Upper lobe of right lung (tissue), 1 donor: ENCODE data around the gene IFIT3. TPM values are rescaled to one million over a fixed set of nuclear protein-coding genes. Genes with fewer than 3 reads are reported as not detected.
A peak's percentile ranks its signal among the peaks of the same experiment; 100 is the strongest.
"Not testable (repeated sequence)": the region's sequence is repeated elsewhere in the genome, so short reads cannot be mapped to it uniquely, and the experiment has no call there.

Experiments used
- ATAC-seq: fragments of 200-7000 bp; cut with Tn5 transposase; one replicate; pipeline ENCODE4 v1.9.1; 2020; ENCODE audit warnings: mild to moderate bottlenecking, moderate library complexity
- DNase-seq: peaks from one replicate; pipeline ENCODE4 v3.0.0-alpha.2; 2020
- H3K27ac ChIP-seq: fragments of 200-600 bp; one replicate; pipeline ENCODE4 v1.8.0; 2022
- H3K27me3 ChIP-seq: fragments of 200-600 bp; one replicate; pipeline ENCODE4 v1.8.0; 2022; ENCODE audit warnings: mild to moderate bottlenecking
- H3K36me3 ChIP-seq: fragments of 200-600 bp; one replicate; pipeline ENCODE4 v1.8.0; 2022
- H3K4me1 ChIP-seq: fragments of 200-600 bp; one replicate; pipeline ENCODE4 v1.8.0; 2022
- H3K4me3 ChIP-seq: fragments of 200-600 bp; one replicate; pipeline ENCODE4 v1.8.0; 2022; ENCODE audit warnings: mild to moderate bottlenecking
- H3K9me3 ChIP-seq: fragments of 200-600 bp; one replicate; pipeline ENCODE4 v1.8.0; 2022
- intact Hi-C: fragments of 100-400 bp; cut with DNase I; formaldehyde crosslinking; loops from one replicate; pipeline ENCODE4 v1.11.0; 2022
- total RNA-seq: library from RNA; stranded (reverse); fragmentation: NEBNext Ultra II Directional; extraction: Animal tissue kit (Norgen Biotek cat#: 25700); gene quantifications from one replicate; pipeline ENCODE4 v1.2.1, GENCODE V29; 2021
- TF ChIP-seq, protein P1 (sequence below): fragments of 200-600 bp; IDR thresholded peaks from one replicate; pipeline ENCODE4 v1.8.0; 2022; ENCODE audit warnings: antibody characterized with exemption
- donor health status: DM: no; HTN: yes; CAD: no; lungs with severe emphysema.

IFIT3 gene
- total RNA-seq, 1 donor from 2014 or later = 78.0 TPM

DNA sequence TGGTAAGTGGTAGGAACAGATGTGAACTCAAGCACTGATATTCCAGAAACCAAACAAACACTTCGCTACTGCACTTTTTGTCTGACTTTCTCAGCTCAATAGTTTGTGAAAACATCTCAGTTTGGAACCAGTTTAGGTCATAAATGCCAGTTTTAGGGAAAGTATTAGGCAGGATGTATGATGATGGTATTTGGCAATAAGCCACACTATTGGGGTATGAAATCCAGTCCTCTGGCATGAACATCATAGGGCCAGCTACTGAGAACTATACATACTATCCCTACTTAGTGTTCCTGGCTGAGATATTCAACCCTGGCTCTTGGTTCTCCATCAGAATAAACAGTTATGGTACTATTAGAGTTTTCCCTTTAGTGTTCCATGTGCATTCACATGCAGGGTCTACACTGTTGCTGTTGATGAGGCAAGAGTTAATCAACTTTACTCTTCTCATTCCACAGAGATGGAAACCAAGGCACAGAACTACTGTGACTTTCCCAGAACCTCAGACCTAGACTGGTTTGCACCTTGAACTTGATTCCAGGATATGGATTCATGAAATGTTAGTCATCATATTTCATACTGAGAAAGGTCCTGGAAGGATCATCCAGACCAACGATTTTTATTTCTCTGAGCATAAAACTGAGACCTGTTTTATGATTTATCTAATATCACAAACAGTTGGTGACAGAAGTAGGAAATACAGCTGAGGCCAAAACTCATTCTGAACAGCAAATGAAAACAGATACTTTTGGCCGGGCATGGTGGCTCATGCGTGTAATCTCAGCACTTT, 46.0 kb upstream of the IFIT3 start:
- TF ChIP-seq, protein P1, sequence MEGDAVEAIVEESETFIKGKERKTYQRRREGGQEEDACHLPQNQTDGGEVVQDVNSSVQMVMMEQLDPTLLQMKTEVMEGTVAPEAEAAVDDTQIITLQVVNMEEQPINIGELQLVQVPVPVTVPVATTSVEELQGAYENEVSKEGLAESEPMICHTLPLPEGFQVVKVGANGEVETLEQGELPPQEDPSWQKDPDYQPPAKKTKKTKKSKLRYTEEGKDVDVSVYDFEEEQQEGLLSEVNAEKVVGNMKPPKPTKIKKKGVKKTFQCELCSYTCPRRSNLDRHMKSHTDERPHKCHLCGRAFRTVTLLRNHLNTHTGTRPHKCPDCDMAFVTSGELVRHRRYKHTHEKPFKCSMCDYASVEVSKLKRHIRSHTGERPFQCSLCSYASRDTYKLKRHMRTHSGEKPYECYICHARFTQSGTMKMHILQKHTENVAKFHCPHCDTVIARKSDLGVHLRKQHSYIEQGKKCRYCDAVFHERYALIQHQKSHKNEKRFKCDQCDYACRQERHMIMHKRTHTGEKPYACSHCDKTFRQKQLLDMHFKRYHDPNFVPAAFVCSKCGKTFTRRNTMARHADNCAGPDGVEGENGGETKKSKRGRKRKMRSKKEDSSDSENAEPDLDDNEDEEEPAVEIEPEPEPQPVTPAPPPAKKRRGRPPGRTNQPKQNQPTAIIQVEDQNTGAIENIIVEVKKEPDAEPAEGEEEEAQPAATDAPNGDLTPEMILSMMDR = no peak
- intact Hi-C loops = no loop called here
- ATAC-seq = no peak
- H3K27ac ChIP-seq = no peak overlapping the region
- H3K27me3 ChIP-seq = no peaks in the 10 kb centered on the region
- no peak for DNase-seq
- H3K36me3 ChIP-seq = no peaks in the 10 kb centered on the region
- H3K9me3 ChIP-seq = no peaks in the 10 kb centered on the region
- H3K4me3 ChIP-seq = no peak overlapping the region
- peaks cover 33% of the 10 kb centered on the region for H3K4me1 ChIP-seq

DNA sequence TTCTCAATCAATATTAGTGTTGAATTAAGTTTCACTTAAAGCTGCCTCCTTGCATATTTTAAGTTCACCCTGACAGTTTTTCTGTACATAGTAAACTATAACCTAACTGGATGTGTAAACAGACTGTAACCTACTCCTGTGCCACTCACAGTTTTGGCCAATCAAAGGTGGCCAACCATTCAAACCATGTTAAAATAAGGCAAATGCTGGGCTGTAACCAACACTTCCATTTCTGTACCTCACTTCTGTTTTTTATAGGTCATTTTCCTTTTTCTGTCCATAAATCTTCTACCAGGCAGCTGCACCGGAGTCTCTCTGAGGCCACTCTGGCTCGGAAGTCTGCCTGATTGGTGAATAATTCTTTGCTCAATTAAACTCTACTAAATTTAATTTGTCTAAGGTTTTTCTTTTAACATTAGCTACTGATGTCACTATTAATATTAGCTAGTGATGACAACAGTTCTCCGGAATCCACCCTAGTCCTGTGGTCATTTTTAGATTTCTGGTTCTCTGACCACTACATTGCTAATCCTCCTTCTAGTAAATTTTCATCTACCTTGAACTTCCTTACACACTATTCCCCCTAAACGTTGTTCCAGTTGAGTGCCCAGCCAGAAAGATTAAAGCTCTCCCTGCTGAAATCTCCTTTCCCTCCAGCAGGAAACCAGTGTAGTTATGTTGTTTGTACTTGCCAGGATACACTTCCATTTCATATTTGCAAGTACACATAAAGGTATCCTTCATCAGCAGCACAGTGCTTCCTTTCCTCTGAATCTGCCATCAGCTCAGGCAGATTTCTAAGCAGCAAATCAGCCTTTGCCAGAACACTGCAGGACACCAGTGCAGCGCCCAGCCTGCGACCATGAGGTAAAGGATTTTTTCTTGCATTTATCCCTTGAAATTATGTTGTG, 44.5 kb upstream of the IFIT3 start:
- Histone ChIP-seq H3K9me3 (no peaks in the 10 kb centered on the region), H3K4me1 (peaks cover 31% of the 10 kb centered on the region), H3K27me3 (no peaks in the 10 kb centered on the region), H3K27ac (peak overlapping the region; percentile 71), H3K36me3 (no peaks in the 10 kb centered on the region), H3K4me3 (peak overlapping the region; percentile 20)
- no peak for ATAC-seq
- intact Hi-C loops = no loop called here
- TF ChIP-seq, protein P1 = no peak
- no peak for DNase-seq

DNA sequence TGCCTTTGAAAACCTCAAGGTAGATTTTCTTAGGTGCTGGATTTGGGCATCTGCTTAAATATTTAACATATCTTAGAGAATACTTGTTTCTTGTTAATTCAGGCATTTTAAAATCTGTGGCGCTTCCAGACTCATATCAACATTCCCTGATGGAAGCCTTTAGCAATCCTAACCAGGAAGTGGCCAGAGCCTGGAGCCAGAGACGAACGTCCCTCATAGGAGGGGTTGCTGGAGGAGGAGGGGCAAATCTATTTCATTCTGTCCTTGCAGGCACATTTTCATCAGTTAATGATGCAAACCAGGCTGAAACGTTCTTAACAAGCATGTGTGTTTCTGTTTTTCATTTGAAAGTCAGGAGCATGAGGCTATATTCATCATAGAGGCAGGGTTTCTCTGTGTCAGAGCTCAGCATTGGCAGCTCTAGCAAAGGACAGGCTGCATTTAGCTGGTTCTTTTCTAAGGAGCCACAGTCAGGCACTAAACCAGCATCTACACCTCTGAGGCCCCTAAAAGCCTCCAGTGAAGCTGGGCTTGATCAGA, 43.8 kb upstream of the IFIT3 start:
- Histone ChIP-seq H3K4me3 (peak overlapping the region; percentile 20), H3K27me3 (no peaks in the 10 kb centered on the region), H3K27ac (peak overlapping the region; percentile 71), H3K9me3 (no peaks in the 10 kb centered on the region), H3K4me1 (peaks cover 24% of the 10 kb centered on the region), H3K36me3 (no peaks in the 10 kb centered on the region)
- intact Hi-C loops = no loop called here
- TF ChIP-seq, protein P1 = no peak
- ATAC-seq (peak; percentile 75), DNase-seq (no peak)

DNA sequence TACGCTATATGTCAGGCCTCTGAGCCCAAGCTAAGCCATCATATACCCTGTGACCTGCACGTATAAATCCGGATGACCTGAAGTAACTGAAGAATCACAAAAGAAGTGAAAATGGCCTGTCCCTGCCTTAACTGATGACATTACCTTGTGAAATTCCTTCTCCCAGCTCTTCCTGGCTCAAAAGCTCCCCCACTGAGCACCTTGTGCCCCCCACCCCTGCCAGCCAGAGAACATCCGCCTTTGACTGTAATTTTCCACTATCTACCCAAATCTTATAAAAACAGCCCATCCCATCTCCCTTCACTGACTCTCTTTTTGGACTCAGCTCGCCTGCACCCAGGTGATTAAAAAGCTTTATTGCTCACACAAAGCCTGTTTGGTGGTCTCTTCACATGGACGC, 43.1 kb upstream of the IFIT3 start:
- H3K4me1 ChIP-seq = peaks cover 17% of the 10 kb centered on the region
- intact Hi-C loops, H3K9me3 ChIP-seq, H3K27me3 ChIP-seq, H3K4me3 ChIP-seq, DNase-seq, H3K36me3 ChIP-seq, ATAC-seq: not testable (repeated sequence)
- peak overlapping the region; percentile 71 for H3K27ac ChIP-seq

DNA sequence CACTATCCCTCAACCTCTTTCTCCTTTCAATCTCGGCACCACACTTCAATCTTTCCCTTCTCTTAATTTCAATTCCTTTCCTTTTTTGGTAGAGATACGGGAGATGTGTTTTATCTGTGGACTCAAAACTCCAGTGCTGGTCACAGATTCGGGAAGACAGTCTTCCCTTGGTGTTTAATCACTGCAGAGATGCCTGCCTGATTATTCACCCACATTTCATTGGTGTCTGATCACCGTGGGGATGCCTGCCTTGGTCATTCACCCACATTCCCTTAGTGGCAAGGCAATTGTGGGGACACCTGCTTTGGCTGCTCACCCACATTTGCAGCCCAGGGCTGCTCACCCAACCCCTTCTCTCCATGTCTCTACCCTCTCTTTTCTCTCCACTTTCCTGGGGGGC, 42.5 kb upstream of the IFIT3 start:
- H3K4me1 ChIP-seq = peaks cover 16% of the 10 kb centered on the region
- H3K27ac ChIP-seq, intact Hi-C loops, H3K27me3 ChIP-seq, H3K9me3 ChIP-seq, H3K4me3 ChIP-seq, H3K36me3 ChIP-seq, ATAC-seq, DNase-seq: not testable (repeated sequence)

DNA sequence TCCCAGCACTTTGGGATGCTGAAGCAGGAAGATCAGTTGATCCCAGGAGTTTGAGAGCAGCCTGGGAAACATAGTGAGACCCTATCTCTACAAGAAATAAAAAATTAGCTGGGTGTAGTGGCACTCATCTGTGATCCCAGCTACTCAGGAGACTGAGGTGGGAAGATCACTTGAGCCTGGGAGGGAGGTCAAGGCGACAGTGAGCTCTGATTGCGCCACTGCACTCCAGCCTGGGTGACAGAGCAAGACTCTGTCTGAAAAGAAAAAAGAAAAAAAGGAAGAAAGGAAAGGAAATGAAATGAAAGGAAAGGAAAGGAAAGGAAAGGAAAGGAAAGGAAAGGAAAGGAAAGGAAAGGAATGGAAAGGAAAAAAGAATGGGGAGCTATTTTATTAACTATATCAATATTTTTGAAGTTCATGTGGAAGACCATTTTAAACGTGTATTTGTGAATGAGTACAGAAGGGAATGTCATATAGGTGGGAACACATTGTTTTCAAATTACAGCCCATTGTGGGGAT, 33.0 kb upstream of the IFIT3 start:
- no peak overlapping the region for H3K4me3 ChIP-seq
- TF ChIP-seq, protein P1 = no peak
- no peaks in the 10 kb centered on the region for H3K27me3 ChIP-seq
- H3K4me1 ChIP-seq = peaks cover 17% of the 10 kb centered on the region
- H3K27ac ChIP-seq = no peak overlapping the region
- DNase-seq (no peak), ATAC-seq (no peak)
- H3K36me3 ChIP-seq = no peaks in the 10 kb centered on the region
- intact Hi-C loops = no loop called here
- H3K9me3 ChIP-seq = no peaks in the 10 kb centered on the region
